GM12878 (cell line): ENCODE measurements around the gene CLCA2. TPM values are rescaled to one million over a fixed set of nuclear protein-coding genes. Genes with fewer than 3 reads are reported as not detected.
A peak's percentile ranks its signal among the peaks of the same experiment; 100 is the strongest.

ENCODE experiments used
- ASH2L ChIP-seq: fragments of 300-600, 200-600 bp; sonication (generic); IDR thresholded peaks from 2 replicates; pipeline ENCODE4 v1.6.1; 2017; ENCODE audit warnings: low read depth, mild to moderate bottlenecking, borderline replicate concordance
- CTCF ChIP-seq, 3 experiments: IDR thresholded peaks in 2 of 3; conservative IDR thresholded peaks in 1 of 3; 2 replicates each; pipeline ENCODE4 v1.5.1; 2011; ENCODE audit warnings: low read depth in 3 of 3, low read length in 3 of 3, mild to moderate bottlenecking in 3 of 3, control low read depth in 2 of 3, moderate library complexity in 2 of 3, inconsistent platforms in 1 of 3, mixed read lengths in 1 of 3; ENCODE audit not compliant: control insufficient read depth in 2 of 3, insufficient read depth in 1 of 3; ENCODE audit errors: extremely low read depth in 1 of 3
- CUX1 ChIP-seq: IDR thresholded peaks from 2 replicates; pipeline ENCODE4 v1.6.1; 2012; ENCODE audit warnings: improper control_type of control experiment, low read depth, low read length; ENCODE audit not compliant: insufficient replicate concordance
- EED ChIP-seq: sonication (generic); IDR thresholded peaks from 2 replicates; pipeline ENCODE4 v1.6.1; 2016; ENCODE audit warnings: antibody characterized with exemption, low read depth
- ETV6 ChIP-seq, 2 experiments: fragments of 450-650 bp in 1 of 2; IDR thresholded peaks in 1 of 2; conservative IDR thresholded peaks in 1 of 2; 2 replicates each; pipeline ENCODE4 v1.6.1; 2014; ENCODE audit warnings: antibody characterized with exemption in 1 of 2, borderline replicate concordance in 1 of 2, low read depth in 1 of 2, mild to moderate bottlenecking in 1 of 2, moderate library complexity in 1 of 2
- JUND ChIP-seq: IDR thresholded peaks from 2 replicates; pipeline ENCODE4 v1.6.1; 2012; ENCODE audit warnings: low read depth, mild to moderate bottlenecking, low read length, improper control_type of control experiment, moderate library complexity
- NR2C2 ChIP-seq: IDR thresholded peaks from 2 replicates; pipeline ENCODE4 v1.6.1; 2011; ENCODE audit warnings: borderline replicate concordance, low read depth; ENCODE audit not compliant: control insufficient read depth, insufficient read length
- PBX3 ChIP-seq: IDR thresholded peaks from 2 replicates; pipeline ENCODE4 v1.6.1; 2011; ENCODE audit warnings: mild to moderate bottlenecking, low read depth, low read length, moderate library complexity; ENCODE audit not compliant: insufficient replicate concordance
- PKNOX1 ChIP-seq: fragments of 450-650 bp; IDR thresholded peaks from 2 replicates; pipeline ENCODE4 v1.6.1; 2016; ENCODE audit warnings: mild to moderate bottlenecking
- POLR2AphosphoS5 ChIP-seq: IDR thresholded peaks from 2 replicates; pipeline ENCODE4 v1.6.1; 2011; ENCODE audit warnings: mild to moderate bottlenecking, low read length, inconsistent platforms
- POU2F2 ChIP-seq: IDR thresholded peaks from 3 replicates; pipeline ENCODE4 v1.6.1; 2011; ENCODE audit warnings: low read depth, mild to moderate bottlenecking, low read length, borderline replicate concordance
- REST ChIP-seq: IDR thresholded peaks from 2 replicates; pipeline ENCODE4 v1.6.1; 2012; ENCODE audit warnings: mild to moderate bottlenecking, low read depth, low read length
- SMAD5 ChIP-seq: IDR thresholded peaks from 2 replicates; pipeline ENCODE4 v1.6.1; 2016; ENCODE audit warnings: antibody characterized with exemption, low read depth
- SPI1 ChIP-seq: IDR thresholded peaks from 2 replicates; pipeline ENCODE4 v1.6.1; 2011; ENCODE audit warnings: low read depth, mild to moderate bottlenecking, low read length, moderate library complexity, borderline replicate concordance; ENCODE audit not compliant: insufficient read depth
- TCF3 ChIP-seq: IDR thresholded peaks from 2 replicates; pipeline ENCODE4 v1.6.1; 2012; ENCODE audit warnings: low read depth, mild to moderate bottlenecking, low read length, borderline replicate concordance; ENCODE audit not compliant: insufficient read depth
- polyA plus RNA-seq, 11 experiments: library from polyadenylated mRNA; depleted of rRNA in 4 of 11; unstranded in 6 of 11; stranded (reverse) in 5 of 11; fragments of >200 nt; fragmentation: Nextera tagmentation in 4 of 11; fragmentation: Illumina TruSeq in 1 of 11; extraction: Ambion mirVana in 4 of 11; extraction: Trizol in 1 of 11; gene quantifications; 1 replicate in 1 of 11; 2 replicates in 10 of 11; pipeline versions ENCODE4 v1.2.1 to v1.2.3, GENCODE V29; 2011 to 2016; ENCODE audit warnings: inconsistent platforms in 2 of 11, missing spikeins in 2 of 11, low read depth in 1 of 11
- total RNA-seq, 4 experiments: library from RNA; depleted of rRNA in 3 of 4; stranded (reverse); fragments of >200 nt in 3 of 4; fragmentation: Illumina TruSeq in 1 of 4; extraction: Trizol in 1 of 4; gene quantifications; 2 replicates each; pipeline versions ENCODE4 v1.2.1 to v1.2.3, GENCODE V29; 2013 to 2021

Gene CLCA2
- total and polyA plus RNA-seq, 10 of the 15 experiments (the other 5 are each of a cell fraction or from before 2014, with no cell fraction given): 0.01 to 0.20 (median 0.08) TPM; not detected in 6

GRCh38 chr1:86380257-86380861, 43.6 kb upstream of the CLCA2 start (continued):
- no peak for TF ChIP-seq SMAD5
- no peak for TF ChIP-seq JUND
- TF ChIP-seq TCF3: no peak
- TF ChIP-seq CUX1: no peak
- no peak for TF ChIP-seq ETV6 (conservative IDR thresholded peaks at IDR 0.05 in 1 of 2, IDR thresholded peaks at IDR 0.05 in 1 of 2; ENCODE audit: borderline replicate concordance in 1 of 2, low read depth in 1 of 2)
- TF ChIP-seq CTCF (IDR thresholded peaks at IDR 0.05 in 2 of 3, conservative IDR thresholded peaks at IDR 0.05 in 1 of 3; ENCODE audit: control insufficient read depth in 2 of 3, extremely low read depth in 1 of 3, insufficient read depth in 1 of 3, low read depth in 3 of 3, low read length in 3 of 3): peak; percentile 64 to 84 (median 66); a peak in 5 of 6 replicates
- TF ChIP-seq NR2C2: no peak
- TF ChIP-seq PBX3: no peak
- no peak for TF ChIP-seq SPI1
- no peak for TF ChIP-seq EED
- no peak for TF ChIP-seq ASH2L
- TF ChIP-seq POLR2AphosphoS5: no peak
- no peak for TF ChIP-seq PKNOX1
- TF ChIP-seq POU2F2: no peak
- no peak for TF ChIP-seq REST
